HepG2 (cell line): ENCODE measurements around the gene RNF213.

Experiments
- NR2F2 ChIP-seq: IDR thresholded peaks from 2 replicates; pipeline ENCODE4 v1.6.1; 2012; ENCODE audit warnings: low read depth, inconsistent platforms, borderline replicate concordance
- POLR2A ChIP-seq, 2 experiments: IDR thresholded peaks; 2 replicates each; pipeline ENCODE4 v1.6.1; 2011; ENCODE audit warnings: low read depth in 2 of 2, low read length in 2 of 2, mild to moderate bottlenecking in 1 of 2, moderate library complexity in 1 of 2; ENCODE audit not compliant: insufficient read depth in 1 of 2
- SETDB1 ChIP-seq: sonication (generic); formaldehyde crosslinking; IDR thresholded peaks from 2 replicates; pipeline ENCODE4 v1.5.1; 2020; ENCODE audit warnings: missing genetic modification reagents, mild to moderate bottlenecking, borderline replicate concordance
- TF ChIP-seq, protein P1 (sequence below): fragments of 450-650 bp; IDR thresholded peaks from 2 replicates; pipeline ENCODE4 v1.6.1; 2017; ENCODE audit warnings: mild to moderate bottlenecking
- TF ChIP-seq, protein P2 (sequence below): sonication (generic); formaldehyde crosslinking; IDR thresholded peaks from 2 replicates; pipeline ENCODE4 v1.4.0; 2020; ENCODE audit warnings: missing genetic modification reagents, low read depth, mild to moderate bottlenecking, borderline replicate concordance

DNA sequence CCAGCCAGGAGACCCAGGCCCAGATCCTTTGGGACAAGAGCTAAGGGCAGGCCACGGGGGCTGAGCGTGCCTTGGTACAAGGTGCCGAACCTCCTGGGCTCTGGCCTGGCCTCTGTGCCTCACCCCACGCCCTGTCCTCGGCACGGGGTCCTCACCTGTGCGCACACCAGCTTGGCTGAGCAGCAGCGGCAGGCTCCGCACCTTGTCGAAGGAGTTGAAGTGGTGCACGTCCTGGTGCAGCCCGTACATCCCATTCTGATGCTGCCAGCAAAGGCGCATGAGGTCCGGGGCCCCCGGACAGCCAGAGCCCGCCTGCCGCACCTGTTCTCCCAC, 45.8 kb upstream of the RNF213 start:
- TF ChIP-seq, protein P1, sequence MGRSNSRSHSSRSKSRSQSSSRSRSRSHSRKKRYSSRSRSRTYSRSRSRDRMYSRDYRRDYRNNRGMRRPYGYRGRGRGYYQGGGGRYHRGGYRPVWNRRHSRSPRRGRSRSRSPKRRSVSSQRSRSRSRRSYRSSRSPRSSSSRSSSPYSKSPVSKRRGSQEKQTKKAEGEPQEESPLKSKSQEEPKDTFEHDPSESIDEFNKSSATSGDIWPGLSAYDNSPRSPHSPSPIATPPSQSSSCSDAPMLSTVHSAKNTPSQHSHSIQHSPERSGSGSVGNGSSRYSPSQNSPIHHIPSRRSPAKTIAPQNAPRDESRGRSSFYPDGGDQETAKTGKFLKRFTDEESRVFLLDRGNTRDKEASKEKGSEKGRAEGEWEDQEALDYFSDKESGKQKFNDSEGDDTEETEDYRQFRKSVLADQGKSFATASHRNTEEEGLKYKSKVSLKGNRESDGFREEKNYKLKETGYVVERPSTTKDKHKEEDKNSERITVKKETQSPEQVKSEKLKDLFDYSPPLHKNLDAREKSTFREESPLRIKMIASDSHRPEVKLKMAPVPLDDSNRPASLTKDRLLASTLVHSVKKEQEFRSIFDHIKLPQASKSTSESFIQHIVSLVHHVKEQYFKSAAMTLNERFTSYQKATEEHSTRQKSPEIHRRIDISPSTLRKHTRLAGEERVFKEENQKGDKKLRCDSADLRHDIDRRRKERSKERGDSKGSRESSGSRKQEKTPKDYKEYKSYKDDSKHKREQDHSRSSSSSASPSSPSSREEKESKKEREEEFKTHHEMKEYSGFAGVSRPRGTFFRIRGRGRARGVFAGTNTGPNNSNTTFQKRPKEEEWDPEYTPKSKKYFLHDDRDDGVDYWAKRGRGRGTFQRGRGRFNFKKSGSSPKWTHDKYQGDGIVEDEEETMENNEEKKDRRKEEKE: no peak
- TF ChIP-seq NR2F2: no peak
- TF ChIP-seq SETDB1 (CRISPR knock-in tag): no peak
- TF ChIP-seq POLR2A (IDR thresholded peaks at IDR 0.05; ENCODE audit: insufficient read depth in 1 of 2, low read depth in 2 of 2, low read length in 2 of 2): no peak
- TF ChIP-seq, protein P2, sequence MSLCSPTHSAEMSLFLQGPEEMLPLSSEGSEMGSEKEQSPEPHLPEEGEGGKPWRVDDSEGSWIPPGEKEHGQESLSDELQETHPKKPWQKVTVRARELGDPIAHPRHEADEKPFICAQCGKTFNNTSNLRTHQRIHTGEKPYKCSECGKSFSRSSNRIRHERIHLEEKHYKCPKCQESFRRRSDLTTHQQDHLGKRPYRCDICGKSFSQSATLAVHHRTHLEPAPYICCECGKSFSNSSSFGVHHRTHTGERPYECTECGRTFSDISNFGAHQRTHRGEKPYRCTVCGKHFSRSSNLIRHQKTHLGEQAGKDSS (CRISPR knock-in tag): no peak
